Hepatocyte (in vitro differentiated cells): ENCODE data around the gene CEP131.

Experiments used
- CTCF ChIP-seq: fragments of 200-600 bp; sonication (generic); IDR thresholded peaks from 2 replicates; pipeline ENCODE4 v1.5.1; 2016; ENCODE audit warnings: antibody characterized with exemption, mild to moderate bottlenecking; ENCODE audit not compliant: poor library complexity
- EZH2 ChIP-seq: fragments of 200-600 bp; sonication (generic); IDR thresholded peaks from 2 replicates; pipeline ENCODE4 v1.6.1; 2016; ENCODE audit warnings: antibody characterized with exemption, mild to moderate bottlenecking, borderline replicate concordance

GRCh38 chr17:81209141-81209540 is 13.6 kb downstream of the CEP131 start:
- TF ChIP-seq CTCF (no peak), EZH2 (no peak)
